Erythroblast (primary cell): ENCODE measurements around the gene C1QTNF1.

ENCODE experiments used
- GATA1 ChIP-seq: IDR thresholded peaks from 2 replicates; pipeline ENCODE4 v1.6.1; 2011; ENCODE audit warnings: low read depth, mild to moderate bottlenecking, control low read depth, low read length, moderate library complexity
- POLR2A ChIP-seq: IDR thresholded peaks from 2 replicates; pipeline ENCODE4 v1.6.1; 2011; ENCODE audit warnings: mild to moderate bottlenecking, low read length

DNA sequence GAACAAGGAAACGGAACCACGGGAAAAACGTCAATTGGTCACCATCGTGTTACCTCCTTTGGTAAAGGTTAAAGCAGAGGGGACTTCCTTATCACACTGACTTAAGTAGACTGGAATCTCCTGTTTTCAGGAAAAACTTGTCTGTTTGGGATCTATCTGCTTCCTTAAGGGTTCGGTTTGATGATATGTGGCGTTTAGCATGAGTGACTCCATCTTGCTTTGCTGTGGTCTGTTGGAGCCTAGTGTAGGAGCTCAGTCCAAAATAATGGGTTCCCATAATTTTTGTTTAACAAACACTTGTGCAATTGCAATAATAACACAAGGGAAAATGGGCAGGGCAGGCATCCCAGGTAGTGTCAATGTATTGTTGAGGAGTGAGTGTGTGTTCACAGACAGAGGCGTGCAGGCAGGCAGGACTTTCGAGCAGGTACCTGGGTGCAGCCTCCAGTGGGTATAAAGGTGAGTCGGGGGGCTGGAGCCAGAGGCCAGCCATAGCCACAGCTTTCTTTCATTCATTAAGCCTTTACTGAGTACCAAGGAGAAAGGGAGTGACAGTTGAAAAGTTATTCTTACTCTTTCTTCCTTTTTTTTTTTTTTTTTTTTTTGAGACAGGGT lies 46.4 kb downstream of the C1QTNF1 start:
- TF ChIP-seq POLR2A (no peak), GATA1 (no peak)
